GM06990 (cell line): ENCODE measurements around the gene ATG7.
"Not testable (repeated sequence)": the region's sequence is repeated elsewhere in the genome, so short reads cannot be mapped to it uniquely, and the experiment has no call there.

Experiments used
- DNase-seq: peaks from one replicate; pipeline ENCODE4 v3.0.0-alpha.2; 2011; ENCODE audit not compliant: insufficient read length; ENCODE audit errors: extremely low read depth
- H3K27me3 ChIP-seq: replicated peaks from 2 replicates; pipeline ENCODE4 v1.6.0; 2011; ENCODE audit warnings: low read length; ENCODE audit not compliant: control insufficient read depth, insufficient read depth
- H3K36me3 ChIP-seq: 2 replicates; pipeline ENCODE4 v1.5.1; 2011; ENCODE audit warnings: low read length; ENCODE audit not compliant: control insufficient read depth, insufficient read depth
- H3K4me3 ChIP-seq: replicated peaks from 2 replicates; pipeline ENCODE4 v1.5.1; 2011; ENCODE audit warnings: low read depth, mild to moderate bottlenecking, control low read depth, low read length
- TF ChIP-seq, protein P1 (sequence below): IDR thresholded peaks from 2 replicates; pipeline ENCODE4 v1.5.1; 2011; ENCODE audit warnings: low read length, control low read depth, mild to moderate bottlenecking, inconsistent platforms; ENCODE audit not compliant: insufficient read depth, poor library complexity, severe bottlenecking

ATG7 gene

DNA sequence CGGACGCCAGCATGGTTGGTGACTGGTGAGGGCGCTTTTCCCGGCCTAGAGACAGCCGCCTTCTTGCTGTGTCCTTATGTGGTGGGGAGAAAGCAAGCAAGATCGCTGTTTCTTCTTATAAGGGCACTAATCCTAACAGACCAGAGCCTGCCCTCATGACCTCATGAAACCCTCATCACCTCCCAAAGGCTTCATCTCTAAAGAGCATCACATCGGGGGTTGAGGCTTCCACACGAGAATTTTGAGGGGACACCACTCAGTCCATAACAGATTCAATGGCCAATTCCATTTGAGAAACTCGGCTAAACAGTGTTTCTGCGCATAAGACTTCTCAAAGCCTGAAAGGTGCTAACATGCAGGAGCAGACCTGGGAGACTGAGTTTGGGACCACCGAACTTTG lies 317.5 kb downstream of the ATG7 start:
- H3K36me3 ChIP-seq, result peaks cover 1% of the 10 kb centered on the region

DNA sequence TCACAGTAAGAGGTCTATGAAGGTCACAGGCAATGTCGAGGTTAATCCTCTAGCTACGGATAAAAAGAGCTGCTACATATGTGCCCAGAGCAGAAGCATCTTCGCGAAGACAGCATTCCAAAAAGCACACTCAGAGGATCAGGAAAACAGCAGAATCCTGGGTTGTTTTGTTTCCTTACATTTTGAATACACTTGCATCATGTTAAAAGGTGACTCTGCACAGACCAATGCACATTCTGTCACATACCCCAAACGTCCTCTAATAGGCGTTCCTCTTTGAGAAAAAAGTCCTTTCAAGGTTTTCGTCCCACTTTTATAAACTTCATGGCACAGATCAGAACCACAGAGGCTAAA lies 318.8 kb downstream of the ATG7 start:
- Histone ChIP-seq H3K36me3 (peaks cover 1% of the 10 kb centered on the region), H3K27me3 (no peaks in the 10 kb centered on the region), H3K4me3 (no peak overlapping the region)
- TF ChIP-seq, protein P1, sequence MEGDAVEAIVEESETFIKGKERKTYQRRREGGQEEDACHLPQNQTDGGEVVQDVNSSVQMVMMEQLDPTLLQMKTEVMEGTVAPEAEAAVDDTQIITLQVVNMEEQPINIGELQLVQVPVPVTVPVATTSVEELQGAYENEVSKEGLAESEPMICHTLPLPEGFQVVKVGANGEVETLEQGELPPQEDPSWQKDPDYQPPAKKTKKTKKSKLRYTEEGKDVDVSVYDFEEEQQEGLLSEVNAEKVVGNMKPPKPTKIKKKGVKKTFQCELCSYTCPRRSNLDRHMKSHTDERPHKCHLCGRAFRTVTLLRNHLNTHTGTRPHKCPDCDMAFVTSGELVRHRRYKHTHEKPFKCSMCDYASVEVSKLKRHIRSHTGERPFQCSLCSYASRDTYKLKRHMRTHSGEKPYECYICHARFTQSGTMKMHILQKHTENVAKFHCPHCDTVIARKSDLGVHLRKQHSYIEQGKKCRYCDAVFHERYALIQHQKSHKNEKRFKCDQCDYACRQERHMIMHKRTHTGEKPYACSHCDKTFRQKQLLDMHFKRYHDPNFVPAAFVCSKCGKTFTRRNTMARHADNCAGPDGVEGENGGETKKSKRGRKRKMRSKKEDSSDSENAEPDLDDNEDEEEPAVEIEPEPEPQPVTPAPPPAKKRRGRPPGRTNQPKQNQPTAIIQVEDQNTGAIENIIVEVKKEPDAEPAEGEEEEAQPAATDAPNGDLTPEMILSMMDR, result no peak
- no peak for DNase-seq

More for the DNA sequence above, 317.5 kb downstream of the ATG7 start:
- TF ChIP-seq, protein P1, result no peak
- H3K4me3 ChIP-seq, result no peak overlapping the region
- no peak for DNase-seq
- H3K27me3 ChIP-seq, result no peaks in the 10 kb centered on the region

DNA sequence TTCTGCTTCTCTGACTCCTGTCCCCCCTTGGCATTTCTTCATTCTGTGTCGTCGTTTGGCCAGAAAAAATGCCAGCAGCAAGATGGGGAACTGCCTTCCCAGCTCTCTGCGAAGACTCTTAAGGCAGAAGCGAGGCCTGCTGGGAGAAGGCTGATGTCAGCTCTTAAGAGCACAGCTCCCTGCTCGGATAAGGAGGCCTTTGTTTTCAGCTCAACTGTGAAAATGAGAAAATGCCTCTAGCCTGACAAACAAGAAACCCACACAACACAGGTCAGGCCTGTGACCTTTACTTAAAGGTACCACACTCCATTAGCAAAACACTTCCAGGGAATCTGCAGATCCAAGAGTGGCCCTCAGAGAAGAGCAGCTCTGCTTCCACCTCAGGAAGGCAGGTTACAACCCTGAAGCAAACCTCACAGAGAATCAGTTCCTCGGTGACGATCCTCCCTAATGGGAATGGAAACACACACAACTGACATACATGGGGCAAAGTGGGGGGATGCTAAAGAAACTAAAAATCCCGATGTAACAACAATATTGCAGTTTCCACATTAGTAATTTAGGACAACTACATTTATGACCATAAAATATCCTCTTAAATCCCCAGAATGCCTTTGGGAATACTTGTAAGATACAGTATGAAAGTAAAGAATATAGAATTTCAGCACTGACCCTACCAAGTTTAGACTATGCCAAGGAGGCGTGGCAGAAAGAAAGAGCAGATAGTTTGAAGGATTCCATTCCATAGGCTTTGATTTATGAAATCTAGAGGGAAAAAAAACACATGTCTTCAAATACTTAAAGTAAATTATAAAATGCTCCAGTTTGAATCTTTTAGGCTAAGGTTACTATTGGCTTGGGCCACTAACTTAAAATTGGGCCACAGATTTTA lies 319.4 kb downstream of the ATG7 start:
- no peak for DNase-seq
- Histone ChIP-seq H3K36me3 (peaks cover 1% of the 10 kb centered on the region), H3K27me3 (no peaks in the 10 kb centered on the region), H3K4me3 (no peak overlapping the region)
- TF ChIP-seq, protein P1, result no peak

DNA sequence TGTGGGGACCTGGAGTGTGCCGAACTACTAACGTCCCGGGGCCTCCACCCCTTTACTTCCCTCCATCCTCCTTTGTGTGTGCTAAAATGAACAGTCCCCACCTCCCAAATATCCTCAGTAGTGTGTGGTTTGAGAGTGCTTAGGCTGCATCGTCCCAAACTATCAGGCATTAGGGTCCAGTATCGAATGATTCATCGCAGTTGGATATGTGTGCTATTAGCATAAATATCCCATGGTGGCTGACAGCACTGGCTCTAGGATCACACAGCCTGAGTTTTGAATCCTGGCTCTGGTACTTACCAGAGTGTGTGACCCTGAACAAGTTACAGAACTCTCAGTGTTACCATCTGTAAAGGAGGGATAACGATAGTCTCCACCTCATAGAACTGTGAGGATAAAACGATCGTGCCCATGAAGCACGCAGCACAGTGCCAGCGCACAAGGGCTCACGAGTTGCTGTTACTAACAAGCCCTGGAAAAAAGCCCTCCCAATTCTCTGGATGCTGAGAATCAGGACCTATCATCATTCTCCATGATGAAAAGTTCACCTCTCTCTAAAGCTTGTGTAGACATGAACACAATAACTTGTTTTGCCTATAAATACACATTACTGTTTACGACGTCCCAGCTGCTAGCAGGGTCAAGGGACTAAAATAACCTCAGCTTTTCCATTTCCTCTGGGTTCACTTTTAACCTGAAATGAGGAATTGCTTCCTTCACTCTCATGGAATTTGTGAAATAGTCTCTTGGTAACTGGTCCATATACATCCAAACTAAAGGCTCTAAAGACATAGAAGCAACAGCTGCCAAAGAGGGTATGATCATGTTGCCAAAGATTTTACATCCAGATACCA lies 320.5 kb downstream of the ATG7 start:
- no peak for DNase-seq
- TF ChIP-seq, protein P1, result no peak
- peaks cover 1% of the 10 kb centered on the region for H3K36me3 ChIP-seq
- no peak overlapping the region for H3K4me3 ChIP-seq
- H3K27me3 ChIP-seq, result no peaks in the 10 kb centered on the region

DNA sequence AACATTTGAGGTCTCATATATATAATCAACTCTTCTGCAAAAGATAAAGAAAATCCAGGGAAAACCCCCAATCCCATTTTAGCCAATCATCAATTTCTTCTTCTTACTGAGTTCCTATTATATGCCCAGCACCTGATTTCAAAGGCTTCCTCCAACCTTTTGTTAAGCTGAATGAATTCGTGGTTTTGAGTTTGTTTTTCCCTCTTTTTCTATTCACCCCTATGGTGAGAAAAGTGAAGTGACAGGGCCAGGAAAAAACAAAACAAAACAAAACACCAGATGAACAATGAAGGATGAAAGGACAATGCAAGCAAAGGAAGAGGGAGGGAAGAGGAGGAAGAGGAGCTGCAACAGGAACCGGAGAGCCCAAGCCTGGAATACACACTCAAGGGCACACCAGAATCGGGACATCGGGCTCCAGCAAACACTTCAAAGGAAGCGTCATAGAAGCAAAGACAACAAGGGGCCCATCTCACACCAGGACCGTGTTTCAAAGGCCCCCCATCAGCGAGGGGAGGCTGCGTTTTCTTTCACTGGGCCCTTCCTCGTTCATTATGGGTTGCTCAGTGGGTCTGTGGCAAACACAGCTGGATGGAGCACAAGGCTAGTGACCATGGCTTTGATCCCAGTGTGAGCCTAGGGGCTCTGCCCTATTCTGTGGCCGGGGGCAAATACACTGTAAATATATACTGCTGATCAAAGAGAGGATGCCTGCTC lies 321.3 kb downstream of the ATG7 start:
- peaks cover 1% of the 10 kb centered on the region for H3K36me3 ChIP-seq
- TF ChIP-seq, protein P1, result no peak
- no peak overlapping the region for H3K4me3 ChIP-seq

DNA sequence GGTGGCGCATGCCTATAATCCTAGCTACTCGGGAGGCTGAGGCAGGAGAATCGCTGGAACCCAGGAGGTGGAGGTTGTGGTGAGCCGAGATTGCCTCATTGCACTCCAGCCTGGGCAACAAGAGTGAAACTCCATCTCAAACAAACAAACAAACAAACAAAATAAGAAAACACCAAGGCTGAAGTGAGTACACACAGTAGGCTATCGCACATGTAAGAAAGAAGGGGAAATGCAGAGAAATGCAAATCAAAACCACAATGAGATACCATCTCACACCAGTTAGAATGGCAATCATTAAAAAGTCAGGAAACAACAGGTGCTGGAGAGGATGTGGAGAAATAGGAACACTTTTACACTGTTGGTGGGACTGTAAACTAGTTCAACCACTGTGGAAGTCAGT lies 322.8 kb downstream of the ATG7 start:
- not testable (repeated sequence) for H3K4me3 ChIP-seq, H3K36me3 ChIP-seq, DNase-seq, H3K27me3 ChIP-seq

More for the DNA sequence above, 321.3 kb downstream of the ATG7 start:
- no peak for DNase-seq
- no peaks in the 10 kb centered on the region for H3K27me3 ChIP-seq
